ENCODE results near the gene TNS1.

- TF ChIP-seq, protein P1, sequence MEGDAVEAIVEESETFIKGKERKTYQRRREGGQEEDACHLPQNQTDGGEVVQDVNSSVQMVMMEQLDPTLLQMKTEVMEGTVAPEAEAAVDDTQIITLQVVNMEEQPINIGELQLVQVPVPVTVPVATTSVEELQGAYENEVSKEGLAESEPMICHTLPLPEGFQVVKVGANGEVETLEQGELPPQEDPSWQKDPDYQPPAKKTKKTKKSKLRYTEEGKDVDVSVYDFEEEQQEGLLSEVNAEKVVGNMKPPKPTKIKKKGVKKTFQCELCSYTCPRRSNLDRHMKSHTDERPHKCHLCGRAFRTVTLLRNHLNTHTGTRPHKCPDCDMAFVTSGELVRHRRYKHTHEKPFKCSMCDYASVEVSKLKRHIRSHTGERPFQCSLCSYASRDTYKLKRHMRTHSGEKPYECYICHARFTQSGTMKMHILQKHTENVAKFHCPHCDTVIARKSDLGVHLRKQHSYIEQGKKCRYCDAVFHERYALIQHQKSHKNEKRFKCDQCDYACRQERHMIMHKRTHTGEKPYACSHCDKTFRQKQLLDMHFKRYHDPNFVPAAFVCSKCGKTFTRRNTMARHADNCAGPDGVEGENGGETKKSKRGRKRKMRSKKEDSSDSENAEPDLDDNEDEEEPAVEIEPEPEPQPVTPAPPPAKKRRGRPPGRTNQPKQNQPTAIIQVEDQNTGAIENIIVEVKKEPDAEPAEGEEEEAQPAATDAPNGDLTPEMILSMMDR (conservative IDR thresholded peaks at IDR 0.05; ENCODE audit: low read depth, low read length) = no peak
- TF ChIP-seq EZH2 (IDR thresholded peaks at IDR 0.05; ENCODE audit: low read length, unreplicated experiment) = no peak
Observed at GRCh38 chr2:217808326-217808725, 194.5 kb downstream of the TNS1 start.
